Measurements from ENCODE around the gene GDI1. TPM values are rescaled to one million over a fixed set of nuclear protein-coding genes. Genes with fewer than 3 reads are reported as not detected.
A peak's percentile ranks its signal among the peaks of the same experiment; 100 is the strongest.

GDI1 gene
- polyA plus RNA-seq, 1 donor, result 91.8 TPM

DNA sequence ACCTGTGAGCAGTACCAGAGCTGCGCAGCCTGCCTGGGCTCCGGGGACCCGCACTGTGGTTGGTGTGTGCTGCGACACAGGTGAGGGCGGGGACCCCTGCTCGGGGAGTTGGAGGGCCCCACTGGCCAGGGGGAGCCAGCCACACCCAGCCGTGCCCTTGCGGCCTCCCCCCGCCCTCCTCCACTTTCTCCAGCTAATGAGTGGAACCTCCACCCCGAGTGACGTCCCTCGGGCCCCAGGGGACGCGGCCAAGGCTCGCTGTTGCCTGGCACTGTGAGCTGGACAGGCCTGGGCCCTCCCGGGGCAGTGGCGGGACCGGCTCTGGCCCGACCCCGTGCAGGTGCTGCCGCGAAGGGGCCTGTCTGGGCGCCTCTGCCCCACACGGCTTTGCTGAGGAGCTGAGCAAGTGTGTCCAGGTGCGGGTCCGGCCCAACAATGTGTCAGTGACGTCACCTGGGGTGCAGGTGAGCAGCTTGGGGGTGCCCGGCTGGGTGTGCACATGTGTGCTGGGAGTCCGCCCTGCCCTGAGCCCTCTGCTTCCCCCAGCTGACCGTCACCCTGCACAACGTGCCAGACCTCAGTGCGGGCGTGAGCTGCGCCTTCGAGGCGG is 26.8 kb downstream of the GDI1 start:
- no peak for DNase-seq

DNA sequence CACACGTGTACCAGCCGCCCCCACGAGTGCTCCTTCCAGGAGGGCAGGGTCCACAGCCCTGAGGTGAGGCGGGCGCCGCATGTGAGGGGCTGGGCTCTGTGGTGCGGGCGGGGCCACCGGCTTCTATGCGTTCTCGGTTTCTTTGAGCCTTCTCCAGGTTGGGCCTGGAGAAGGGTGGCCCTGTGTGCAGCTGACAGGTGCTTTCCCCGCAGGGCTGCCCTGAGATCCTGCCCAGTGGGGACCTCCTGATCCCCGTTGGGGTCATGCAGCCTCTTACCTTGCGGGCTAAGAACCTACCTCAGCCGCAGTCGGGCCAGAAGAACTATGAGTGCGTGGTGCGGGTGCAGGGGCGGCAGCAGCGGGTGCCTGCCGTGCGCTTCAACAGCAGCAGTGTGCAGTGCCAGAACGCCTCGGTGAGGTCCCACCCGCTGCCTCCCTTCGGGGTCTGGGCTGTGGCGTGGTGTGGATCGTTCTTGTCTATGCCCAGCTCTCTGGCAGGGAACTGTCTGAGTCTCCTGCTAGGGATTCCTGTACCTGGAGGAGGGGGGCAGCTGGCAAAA is 27.9 kb downstream of the GDI1 start:
- DNase-seq, result no peak

DNA sequence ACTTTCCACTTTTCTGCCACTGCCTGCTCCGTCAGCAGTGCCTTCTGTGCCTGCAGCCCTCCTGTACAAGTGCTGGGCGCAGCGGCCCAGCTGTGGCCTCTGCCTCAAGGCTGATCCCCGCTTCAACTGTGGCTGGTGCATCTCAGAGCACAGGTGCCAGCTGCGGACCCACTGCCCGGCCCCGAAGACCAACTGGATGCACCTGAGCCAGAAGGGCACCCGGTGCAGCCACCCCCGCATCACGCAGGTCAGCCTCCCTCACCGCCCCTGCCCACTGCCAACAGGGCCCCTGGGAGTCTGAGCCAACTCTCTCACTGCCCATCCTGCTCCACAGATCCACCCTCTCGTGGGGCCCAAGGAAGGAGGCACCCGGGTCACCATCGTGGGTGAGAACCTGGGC is 28.6 kb downstream of the GDI1 start:
- DNase-seq, result no peak

DNA sequence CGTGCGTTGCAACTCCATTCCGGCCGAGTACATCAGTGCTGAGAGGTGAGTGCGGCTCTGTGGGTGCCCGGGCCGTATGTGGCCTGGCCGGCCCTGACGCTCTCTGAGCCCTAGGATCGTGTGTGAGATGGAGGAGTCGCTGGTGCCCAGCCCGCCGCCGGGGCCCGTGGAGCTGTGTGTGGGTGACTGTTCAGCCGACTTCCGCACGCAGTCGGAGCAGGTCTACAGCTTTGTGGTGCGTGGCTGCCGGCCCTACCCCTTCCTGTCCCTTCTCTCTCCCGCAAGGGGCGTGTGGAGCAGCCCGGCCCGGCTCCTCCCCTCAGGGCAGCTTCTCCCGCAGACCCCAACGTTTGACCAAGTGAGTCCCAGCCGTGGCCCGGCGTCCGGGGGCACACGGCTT is 29.1 kb downstream of the GDI1 start:
- DNase-seq, result no peak

DNA sequence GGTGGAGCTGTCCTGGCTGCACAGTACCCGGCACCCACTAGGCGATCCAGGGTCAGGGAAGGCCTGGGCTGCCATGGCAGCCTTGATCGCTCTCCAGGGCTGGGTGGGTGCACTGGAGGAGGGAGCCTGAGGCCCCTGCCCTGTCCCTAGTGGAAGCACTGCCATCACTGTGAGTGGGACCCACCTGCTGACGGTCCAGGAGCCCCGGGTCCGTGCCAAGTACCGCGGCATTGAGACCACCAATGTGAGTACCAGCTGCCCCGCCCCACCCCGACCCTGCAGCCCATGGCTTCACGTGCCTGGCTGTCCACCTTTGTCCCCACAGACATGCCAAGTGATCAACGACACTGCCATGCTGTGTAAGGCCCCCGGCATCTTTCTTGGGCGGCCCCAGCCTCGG is 30.0 kb downstream of the GDI1 start:
- DNase-seq, result no peak

DNA sequence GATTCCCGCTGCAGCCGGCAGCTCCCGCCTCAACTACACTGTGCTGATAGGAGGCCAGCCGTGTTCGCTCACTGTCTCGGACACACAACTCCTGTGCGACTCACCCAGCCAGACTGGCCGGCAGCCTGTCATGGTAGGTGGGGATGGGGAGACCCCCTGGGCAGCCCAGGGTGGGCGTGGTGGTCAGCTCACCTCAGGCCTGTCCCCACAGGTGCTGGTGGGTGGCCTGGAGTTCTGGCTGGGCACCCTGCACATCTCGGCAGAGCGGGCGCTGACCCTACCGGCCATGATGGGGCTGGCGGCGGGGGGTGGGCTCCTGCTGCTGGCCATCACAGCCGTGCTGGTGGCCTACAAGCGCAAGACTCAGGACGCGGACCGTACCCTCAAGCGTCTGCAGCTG is 30.6 kb downstream of the GDI1 start:
- DNase-seq, result no peak

DNA sequence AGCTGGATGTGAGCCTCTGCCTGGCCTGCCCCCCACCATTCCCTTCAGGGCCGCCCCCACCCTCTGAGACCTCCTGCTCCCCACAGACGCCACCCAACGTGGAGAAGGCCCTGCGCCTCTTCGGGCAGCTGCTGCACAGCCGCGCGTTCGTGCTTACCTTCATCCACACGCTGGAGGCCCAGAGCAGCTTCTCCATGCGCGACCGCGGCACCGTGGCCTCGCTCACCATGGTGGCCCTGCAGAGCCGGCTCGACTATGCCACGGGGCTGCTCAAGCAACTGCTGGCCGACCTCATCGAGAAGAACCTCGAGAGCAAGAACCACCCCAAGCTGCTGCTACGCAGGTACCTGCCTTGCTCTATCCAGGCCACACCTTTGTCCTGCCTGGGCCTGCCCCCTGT is 31.3 kb downstream of the GDI1 start:
- no peak for DNase-seq

DNA sequence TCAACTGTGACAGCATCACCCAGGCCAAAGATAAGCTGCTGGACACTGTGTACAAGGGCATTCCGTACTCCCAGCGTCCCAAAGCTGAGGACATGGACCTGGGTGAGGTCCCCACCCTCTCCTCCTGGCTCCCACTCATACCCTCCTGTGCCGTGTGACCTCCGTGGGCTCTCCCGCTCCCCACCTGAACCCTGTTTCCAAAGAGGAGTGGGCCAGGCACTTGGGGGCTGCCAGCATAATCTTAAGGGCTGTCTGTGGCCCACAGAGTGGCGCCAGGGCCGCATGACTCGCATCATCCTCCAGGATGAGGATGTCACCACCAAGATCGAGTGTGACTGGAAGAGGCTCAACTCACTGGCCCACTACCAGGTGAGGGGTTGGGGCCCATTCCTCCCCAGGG is 32.2 kb downstream of the GDI1 start:
- DNase-seq, result no peak

DNA sequence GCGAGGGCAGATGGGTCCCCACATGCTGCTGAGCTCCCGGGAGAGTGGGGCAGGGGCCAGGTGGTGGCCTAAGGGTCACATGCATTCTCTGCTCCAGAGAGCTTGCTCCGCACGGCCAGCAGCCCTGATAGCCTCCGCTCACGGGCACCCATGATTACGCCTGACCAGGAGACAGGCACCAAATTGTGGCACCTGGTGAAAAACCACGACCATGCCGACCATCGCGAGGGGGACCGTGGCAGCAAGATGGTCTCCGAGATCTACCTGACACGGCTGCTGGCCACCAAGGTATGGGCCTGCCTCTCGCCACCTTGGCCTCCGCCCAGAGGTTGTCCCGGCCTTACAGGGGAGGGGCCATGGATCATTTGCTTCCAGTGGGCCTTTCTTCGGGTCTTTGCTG is 32.9 kb downstream of the GDI1 start:
- DNase-seq, result no peak

DNA sequence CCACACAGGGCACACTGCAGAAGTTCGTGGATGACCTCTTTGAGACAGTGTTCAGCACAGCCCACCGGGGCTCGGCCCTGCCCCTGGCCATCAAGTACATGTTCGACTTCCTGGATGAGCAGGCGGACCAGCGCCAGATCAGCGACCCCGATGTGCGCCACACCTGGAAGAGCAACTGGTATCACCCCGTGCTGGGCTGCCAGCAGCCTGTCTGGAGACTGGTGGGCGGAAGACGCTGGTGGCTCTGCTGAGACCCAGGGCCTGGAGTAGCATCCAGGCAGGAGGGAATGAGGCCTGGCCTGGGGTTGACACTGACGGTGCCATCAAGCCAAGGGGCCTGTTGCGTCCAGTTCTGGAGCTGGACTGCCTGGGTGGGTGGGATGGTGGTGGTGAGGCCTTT is 33.5 kb downstream of the GDI1 start:
- no peak for DNase-seq

DNA sequence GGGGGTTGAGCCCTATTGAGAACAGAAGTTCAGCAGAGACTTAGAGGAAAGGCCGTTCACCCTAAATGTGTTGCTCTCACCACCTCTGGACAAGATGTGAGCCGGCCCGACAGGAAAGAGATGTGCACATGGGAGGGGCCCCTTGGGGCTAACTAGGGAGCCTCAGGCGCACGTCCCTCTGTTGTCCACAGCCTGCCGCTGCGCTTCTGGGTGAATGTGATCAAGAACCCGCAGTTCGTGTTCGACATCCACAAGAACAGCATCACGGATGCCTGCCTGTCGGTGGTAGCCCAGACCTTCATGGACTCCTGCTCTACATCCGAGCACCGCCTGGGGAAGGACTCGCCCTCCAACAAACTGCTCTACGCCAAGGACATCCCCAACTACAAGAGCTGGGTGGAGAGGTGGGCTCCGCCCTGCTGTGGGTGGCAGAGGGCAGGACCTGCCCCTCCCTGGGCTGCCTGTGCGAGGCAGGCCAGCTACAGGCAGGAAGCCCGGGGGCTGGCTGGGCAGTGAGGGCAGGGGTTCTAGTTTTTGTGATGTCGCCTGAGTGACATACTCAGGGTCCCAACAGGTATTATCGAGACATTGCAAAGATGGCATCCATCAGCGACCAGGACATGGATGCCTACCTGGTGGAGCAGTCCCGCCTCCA is 34.1 kb downstream of the GDI1 start:
- no peak for DNase-seq

DNA sequence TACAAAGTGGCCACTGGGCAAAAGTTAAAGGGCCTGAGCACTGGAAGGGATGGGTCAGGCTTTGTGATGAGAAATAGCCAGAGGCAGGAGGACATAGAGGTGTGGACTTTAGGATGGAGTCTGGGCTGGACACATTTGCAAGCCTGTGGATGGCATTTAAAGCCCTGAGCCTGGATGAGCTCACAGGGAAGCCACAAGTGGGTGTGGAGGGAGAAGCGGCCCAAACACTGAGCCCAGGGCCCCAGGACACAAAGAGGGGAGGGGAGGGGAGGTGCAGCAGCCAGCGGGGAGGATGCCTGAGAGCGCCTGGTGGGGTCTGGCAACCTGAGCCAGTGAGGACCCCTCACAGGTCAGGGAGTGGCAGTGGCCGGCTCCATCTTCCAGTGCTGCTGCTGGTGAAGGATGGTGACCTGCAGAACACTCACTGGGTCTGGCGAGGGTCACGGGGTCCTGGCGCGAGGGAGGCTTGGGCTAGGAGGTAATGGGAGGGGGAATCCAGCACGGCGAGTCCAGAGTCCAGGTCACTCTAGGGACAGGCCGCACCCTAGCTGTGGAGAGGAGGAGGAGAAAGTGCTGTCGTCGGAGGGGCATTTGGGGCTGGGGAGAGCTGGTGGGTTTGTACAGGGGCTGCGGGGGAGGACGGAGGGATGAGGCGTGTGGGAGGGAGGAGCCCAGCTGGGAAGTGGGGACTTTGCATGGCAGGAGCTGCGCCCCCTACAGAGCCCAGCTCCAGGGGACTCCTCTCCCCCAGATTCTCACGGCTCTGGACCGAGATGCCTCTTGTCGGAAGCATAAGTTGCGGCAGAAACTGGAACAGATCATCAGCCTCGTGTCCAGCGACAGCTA is 35.1 kb downstream of the GDI1 start:
- no peak for DNase-seq

DNA sequence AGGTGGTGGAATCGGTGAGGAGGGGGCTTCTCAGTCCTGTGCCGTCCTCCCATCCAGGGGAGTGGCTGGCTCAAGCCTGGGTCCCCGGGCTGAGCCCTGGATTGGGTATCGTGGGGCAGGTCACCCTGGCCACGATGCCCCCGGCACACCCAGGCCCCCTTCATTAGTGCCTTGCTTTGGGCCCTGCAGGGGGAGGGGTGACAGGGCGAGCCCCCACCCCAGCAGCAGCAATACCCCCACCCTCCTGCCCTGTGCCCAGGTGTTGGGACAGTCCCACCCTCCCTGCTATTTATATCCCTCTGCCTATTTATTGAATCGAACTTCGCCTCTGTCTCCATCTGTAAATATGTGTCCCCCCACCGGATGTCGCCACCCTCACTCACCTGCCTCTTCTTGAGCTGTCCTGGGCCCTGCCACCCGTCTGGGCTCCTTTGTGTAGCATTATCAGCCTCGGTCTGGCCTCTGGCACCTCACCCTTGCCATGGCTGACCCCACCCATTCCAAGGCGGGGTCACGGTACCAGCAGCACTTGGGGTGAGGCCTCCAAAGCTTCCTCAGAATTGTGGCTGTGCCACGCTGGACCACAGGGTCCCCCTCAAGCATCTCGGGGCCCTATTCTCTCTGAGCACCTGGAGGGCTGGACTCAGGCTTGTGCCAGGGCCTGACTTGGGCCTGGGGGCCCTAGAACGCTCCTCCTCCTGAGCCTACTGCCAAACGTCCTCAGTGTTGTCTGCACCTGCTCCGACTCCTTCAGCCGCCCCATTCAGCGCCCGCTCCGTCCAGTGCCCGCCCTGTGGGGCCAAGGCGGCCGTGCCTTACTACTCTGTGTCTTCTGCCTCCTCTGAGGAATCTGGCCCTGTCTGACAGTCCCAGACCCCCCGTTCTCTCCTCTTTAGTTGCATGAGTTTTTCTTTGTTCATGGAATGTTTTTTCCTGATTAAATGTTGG is 36.0 kb downstream of the GDI1 start:
- no peak for DNase-seq

DNA sequence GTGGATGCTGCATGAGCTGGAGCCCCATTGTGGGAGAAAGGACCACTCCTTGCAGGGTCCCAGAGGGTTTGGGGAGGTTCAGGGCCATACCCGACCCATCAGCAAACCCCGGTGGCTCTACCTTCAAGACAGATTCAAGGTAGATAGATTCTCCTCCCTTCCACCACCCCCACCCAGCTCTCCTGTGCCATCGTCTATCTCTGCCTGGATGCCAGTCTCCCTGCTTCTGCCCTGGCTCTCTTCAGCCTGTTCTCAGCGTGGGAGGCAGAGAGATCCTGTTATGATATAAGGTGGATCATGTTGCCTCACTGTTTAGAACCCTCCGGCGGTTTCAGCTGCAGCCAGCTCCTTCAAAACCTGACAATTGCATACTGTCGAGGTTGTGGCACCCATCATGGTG is 36.7 kb downstream of the GDI1 start:
- no peak for DNase-seq

DNA sequence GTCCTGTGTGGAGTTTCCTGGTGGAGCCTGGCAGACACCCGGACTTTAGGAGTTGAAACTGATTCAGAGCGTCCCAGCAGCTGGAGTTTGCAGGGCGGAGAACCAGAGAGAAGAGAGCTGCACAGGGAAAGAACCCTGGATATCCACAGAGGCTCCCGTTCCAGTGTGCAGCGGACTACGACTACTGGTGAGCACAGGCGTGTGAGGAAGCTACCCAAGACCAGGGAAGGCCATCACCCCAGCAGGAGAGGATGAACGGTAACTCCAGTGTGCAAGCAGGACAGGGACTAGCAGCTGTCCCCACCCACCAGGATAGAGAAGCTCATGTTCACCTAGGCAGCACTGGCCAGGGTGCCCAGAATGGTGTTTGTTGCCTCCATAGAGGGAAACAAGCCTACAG is 39.9 kb downstream of the GDI1 start:
- no peak for DNase-seq

DNA sequence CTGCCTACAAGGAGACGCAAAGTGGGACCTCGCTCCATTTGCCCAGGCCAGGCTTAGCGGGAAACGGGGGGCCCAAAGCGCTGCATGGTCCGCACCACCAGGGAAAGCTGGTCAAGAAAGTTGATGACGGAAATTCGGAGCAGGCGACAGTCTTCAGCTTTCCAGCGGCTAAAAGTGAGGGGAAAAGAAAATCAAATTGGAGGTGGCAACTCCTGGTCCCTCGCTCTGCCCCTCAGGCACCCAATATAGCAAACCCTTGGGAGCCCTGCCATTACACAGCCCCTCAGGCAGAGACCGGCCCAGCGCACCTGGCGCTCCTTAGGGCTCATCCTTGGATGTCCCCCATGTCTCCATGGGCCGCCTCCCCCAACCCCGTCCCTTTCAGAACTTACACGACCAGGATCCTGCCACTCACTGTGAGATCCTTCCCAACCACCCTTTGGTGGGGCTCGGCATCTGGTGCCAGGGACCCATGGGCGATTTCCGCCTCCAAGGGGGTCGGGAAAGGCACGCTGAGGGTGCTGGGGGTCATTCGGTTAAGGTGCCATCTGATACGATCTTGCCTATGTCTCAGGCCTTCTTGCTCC is 41.0 kb downstream of the GDI1 start:
- DNase-seq, result no peak

DNA sequence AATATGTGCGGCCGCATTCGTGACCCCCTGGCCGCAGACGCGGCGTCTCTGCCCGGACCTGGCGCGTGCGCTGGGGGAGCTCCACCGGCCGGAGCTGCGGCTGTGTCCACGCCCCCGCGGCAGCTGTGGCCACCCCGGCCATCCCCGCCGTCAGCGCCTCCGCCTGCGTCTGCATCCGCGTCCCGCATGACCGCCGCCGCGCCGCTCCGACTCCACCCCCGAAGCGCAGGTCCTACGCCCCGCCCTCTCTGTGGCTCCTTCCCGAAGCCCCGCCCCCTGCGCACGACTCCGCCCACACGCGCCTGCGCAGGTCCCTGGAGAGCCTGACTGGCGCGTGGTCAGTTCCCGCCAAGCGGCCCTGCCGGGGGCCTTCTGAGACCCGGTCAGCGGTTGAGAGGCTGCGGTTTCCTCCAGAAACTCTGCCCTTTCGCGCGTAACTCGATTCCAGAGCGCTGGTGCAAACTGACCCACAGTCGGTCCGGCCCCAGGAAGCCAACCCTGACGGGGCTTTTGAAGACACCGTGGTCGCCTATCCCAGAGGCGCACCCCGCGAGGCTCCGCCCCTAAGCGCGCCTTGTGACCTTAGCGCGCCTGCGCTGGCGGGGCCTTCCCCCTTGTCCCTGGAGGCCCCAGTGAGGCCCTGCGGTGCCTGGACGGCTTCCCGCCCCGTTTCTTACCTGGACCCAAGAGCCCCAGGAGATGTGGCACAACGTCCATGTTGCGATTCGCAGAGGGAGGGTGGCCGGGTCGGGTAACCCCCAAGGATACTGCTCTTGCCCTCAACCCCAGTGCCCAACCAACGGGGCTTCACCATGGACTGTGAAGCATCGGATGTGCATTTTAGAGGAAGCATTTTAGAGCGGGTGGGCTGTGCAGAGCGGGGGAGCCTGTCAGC is 42.0 kb downstream of the GDI1 start, which contains the start of gene LAGE3:
Gene LAGE3 (minus strand): TSS at position 554 of the 895 bp plus-strand sequence. CDS start 366 bp downstream, at position 188.
- peak; percentile 89 for DNase-seq

DNA sequence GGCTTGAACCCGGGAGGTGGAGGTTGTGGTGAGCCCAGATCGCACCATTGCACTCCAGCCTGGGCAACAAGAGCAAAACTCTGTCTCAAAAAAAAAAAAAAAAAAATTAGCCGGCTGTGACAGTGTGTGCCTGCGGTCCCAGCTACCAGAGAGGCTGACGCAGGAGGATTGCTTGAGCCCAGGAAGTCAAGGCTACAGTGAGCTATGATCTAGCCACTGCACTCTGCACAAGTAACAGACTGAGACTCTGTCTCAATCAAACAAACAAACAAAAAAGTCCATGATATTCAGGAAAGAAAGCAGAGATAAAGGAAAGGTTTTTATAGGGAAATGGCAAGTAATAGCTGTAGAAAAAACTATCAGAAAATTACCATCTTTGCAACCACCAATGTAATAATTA is 44.2 kb downstream of the GDI1 start:
- DNase-seq, result no peak

DNA sequence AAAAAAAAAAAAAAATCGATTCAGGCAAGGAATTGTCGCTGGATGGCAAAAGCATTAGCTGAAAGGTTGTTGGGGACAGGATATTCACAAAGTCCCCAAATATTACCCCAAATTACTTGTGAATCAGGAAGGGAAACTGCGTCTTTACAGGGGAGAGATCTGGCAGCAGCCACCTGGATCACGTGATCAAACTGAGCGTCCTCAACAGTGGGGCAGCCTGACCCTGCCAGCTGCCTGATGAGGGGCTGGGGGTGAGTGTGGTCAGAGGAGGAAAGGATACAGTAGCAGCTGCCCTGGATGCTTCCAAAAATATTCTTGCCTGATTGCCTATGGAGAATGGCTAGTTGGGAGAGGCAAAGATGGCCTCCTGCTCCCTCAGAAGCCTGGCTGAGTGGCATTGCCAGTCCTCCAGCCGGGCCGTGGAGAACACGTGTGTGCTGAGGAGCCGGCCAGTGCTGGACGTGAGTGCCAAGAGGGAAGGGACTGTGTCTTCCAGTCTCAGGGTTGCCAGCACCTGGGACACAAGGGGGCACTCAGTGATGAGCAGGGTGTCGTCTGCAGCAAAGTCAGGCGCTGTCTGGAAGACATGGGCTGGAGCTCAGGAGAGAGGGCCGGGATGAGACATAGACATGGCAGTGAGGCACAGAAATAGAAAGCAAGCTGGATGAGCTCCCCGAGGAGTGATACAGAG is 45.1 kb downstream of the GDI1 start:
- DNase-seq, result no peak

DNA sequence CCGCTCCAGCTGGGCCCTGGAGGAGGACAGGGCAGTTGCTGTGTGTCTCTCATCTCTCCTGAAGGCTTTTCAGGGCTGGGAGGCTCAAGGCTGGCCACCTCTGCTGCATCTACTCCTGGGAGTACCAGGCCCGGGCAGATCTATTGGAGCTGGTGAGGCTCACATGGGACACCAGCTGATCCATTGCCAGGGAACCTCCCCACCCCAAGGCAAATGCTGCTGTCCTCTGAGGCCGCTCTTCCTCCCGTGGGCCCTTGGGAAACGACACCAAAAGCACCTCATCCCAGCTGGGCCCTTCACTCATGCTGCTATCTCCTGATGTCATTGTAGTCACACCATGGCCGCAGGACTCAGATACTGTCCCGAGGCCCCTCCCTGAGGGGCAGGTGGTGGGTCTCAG is 45.8 kb downstream of the GDI1 start:
- no peak for DNase-seq
